Measurements from ENCODE around the gene AMFR. TPM values are rescaled to one million over a fixed set of nuclear protein-coding genes. Genes with fewer than 3 reads are reported as not detected.

Gene AMFR
- total and polyA plus RNA-seq, 2 of the 13 experiments (the other 11 are each of a cell fraction or from before 2014, with no cell fraction given), result 52.9 to 108 TPM

DNA sequence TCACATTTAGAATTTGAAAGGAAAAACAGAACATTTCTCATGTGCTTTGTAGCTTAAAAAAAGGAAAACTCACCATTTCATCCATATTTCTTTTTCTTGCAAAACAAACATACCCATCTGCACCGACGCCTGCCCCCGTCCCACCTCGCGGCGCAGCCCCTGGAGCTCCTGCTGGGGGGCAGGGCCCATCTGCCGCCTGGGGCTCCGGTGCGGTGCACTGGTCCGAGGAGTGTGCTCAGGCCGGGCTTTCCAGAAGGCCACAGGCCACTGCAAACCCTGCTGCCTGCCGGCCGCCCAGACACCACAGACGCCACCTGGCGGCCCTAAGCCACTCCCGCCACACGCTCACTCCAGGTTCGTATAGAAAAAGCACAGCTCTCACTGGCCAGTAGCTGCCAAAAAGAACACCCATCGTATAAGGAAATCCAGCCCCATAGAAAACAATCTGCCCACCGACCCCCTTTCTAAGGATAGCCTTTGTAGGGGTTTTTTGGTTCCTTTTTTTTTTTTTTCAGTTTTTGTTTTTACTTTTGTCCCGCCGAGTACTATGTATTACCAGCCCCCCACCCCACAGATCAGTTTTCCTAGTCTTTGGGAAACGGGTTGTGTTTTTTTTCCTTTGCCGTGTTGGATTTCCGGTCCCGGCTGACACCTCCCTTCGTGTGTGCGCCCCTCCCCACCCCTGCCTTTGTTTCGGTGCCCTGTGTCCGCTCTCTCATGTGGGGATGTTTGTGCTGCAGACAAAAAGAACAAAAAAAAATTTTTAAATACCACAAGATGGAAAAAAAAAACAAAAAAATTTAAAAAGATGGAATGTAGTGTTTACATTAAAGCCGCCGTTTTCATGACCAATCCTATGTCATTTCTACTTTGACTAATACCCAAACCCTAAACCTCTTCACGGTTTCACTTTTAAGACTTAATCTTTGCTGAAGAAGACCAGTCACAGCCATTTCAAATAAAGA is 68.8 kb downstream of the AMFR start (continued):
- no peak for TF ChIP-seq BCLAF1 (IDR thresholded peaks at IDR 0.05)
- TF ChIP-seq IKZF4 (CRISPR knock-in tag; IDR thresholded peaks at IDR 0.05; ENCODE audit: borderline replicate concordance, low read depth, not compliant biosample characterization), result no peak
- peak; percentile 70; the same call in 1 of the 2 replicates for TF ChIP-seq IKZF5 (CRISPR knock-in tag; IDR thresholded peaks at IDR 0.05)
- TF ChIP-seq, protein P1, sequence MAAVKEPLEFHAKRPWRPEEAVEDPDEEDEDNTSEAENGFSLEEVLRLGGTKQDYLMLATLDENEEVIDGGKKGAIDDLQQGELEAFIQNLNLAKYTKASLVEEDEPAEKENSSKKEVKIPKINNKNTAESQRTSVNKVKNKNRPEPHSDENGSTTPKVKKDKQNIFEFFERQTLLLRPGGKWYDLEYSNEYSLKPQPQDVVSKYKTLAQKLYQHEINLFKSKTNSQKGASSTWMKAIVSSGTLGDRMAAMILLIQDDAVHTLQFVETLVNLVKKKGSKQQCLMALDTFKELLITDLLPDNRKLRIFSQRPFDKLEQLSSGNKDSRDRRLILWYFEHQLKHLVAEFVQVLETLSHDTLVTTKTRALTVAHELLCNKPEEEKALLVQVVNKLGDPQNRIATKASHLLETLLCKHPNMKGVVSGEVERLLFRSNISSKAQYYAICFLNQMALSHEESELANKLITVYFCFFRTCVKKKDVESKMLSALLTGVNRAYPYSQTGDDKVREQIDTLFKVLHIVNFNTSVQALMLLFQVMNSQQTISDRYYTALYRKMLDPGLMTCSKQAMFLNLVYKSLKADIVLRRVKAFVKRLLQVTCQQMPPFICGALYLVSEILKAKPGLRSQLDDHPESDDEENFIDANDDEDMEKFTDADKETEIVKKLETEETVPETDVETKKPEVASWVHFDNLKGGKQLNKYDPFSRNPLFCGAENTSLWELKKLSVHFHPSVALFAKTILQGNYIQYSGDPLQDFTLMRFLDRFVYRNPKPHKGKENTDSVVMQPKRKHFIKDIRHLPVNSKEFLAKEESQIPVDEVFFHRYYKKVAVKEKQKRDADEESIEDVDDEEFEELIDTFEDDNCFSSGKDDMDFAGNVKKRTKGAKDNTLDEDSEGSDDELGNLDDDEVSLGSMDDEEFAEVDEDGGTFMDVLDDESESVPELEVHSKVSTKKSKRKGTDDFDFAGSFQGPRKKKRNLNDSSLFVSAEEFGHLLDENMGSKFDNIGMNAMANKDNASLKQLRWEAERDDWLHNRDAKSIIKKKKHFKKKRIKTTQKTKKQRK (IDR thresholded peaks at IDR 0.05; ENCODE audit: low read length), result no peak
- 0 out of 2 replicates have a peak, but pooled peaks have one; percentile 32 for TF ChIP-seq BRF2 (CRISPR knock-in tag; IDR thresholded peaks at IDR 0.05)
- TF ChIP-seq ZNF549 (CRISPR knock-in tag; IDR thresholded peaks at IDR 0.05), result no peak
- no peak for TF ChIP-seq CAMTA2 (CRISPR knock-in tag; IDR thresholded peaks at IDR 0.05; ENCODE audit: borderline replicate concordance)
- no peak for TF ChIP-seq HNRNPL (IDR thresholded peaks at IDR 0.05; ENCODE audit: low read depth, low read length)
- TF ChIP-seq ZNF792 (CRISPR knock-in tag; IDR thresholded peaks at IDR 0.05), result peak; percentile 60
- TF ChIP-seq MNT (IDR thresholded peaks at IDR 0.05), result no peak
- peak; percentile 79 for TF ChIP-seq STAG1 (CRISPR knock-in tag; IDR thresholded peaks at IDR 0.05)
- no peak; the same call in 1 of the 2 replicates for TF ChIP-seq ATF1 (CRISPR knock-in tag; IDR thresholded peaks at IDR 0.05)
- TF ChIP-seq ELF4 (CRISPR knock-in tag; IDR thresholded peaks at IDR 0.05; ENCODE audit: borderline replicate concordance), result no peak
